A673 (cell line): ENCODE measurements around the gene ADCY5. TPM values are rescaled to one million over a fixed set of nuclear protein-coding genes. Genes with fewer than 3 reads are reported as not detected.

ENCODE experiments used
- BruUV-seq: library from RNA; stranded (reverse); fragments of 400-500 nt; replicated peaks from 2 replicates; lab custom pipeline; 2021; lab: Mats Ljungman, UMichigan
- CTCF ChIA-PET: fragments of 300-600 bp; sonication (Branson Sonifier 250); formaldehyde crosslinking; loops from one replicate; lab custom pipeline; 2022; ENCODE audit warnings: antibody characterized with exemption; lab: Charles Lee
- POLR2A ChIA-PET: fragments of 300-600 bp; sonication (Branson Sonifier 250); formaldehyde crosslinking; loops from one replicate; lab custom pipeline; 2022; ENCODE audit warnings: antibody characterized with exemption; ENCODE audit not compliant: low non-redundant PET; lab: Charles Lee
- DNase-seq: peaks from one replicate; pipeline ENCODE4 v3.0.0-alpha.2; 2015; ENCODE audit warnings: low spot score
- H3K27ac ChIP-seq: fragments of 200-600 bp; sonication (generic); 2 replicates; pipeline ENCODE4 v1.5.1; 2016; ENCODE audit warnings: mixed run types, low read depth, mild to moderate bottlenecking, mixed read lengths, antibody characterized with exemption, low read length; ENCODE audit not compliant: poor library complexity, severe bottlenecking
- H3K27me3 ChIP-seq: fragments of 200-600 bp; sonication (generic); replicated peaks from 2 replicates; pipeline ENCODE4 v1.6.1; 2017; ENCODE audit warnings: mixed run types, low read depth, mild to moderate bottlenecking, mixed read lengths, antibody characterized with exemption, low read length; ENCODE audit not compliant: insufficient read depth, poor library complexity
- H3K36me3 ChIP-seq: fragments of 200-600 bp; sonication (generic); 2 replicates; pipeline ENCODE4 v1.6.1; 2016; ENCODE audit warnings: mixed run types, mild to moderate bottlenecking, mixed read lengths, antibody characterized with exemption, low read length; ENCODE audit not compliant: insufficient read depth, poor library complexity, severe bottlenecking
- H3K4me1 ChIP-seq: fragments of 200-600 bp; sonication (generic); 2 replicates; pipeline ENCODE4 v1.6.1; 2017; ENCODE audit warnings: mixed run types, mild to moderate bottlenecking, mixed read lengths, antibody characterized with exemption, low read length; ENCODE audit not compliant: insufficient read depth, poor library complexity, severe bottlenecking
- H3K4me3 ChIP-seq: fragments of 200-600 bp; sonication (generic); 2 replicates; pipeline ENCODE4 v1.5.1; 2016; ENCODE audit warnings: low read depth, mixed run types, mild to moderate bottlenecking, mixed read lengths, low read length; ENCODE audit not compliant: poor library complexity, severe bottlenecking
- H3K9me3 ChIP-seq: fragments of 200-600 bp; sonication (generic); 2 replicates; pipeline ENCODE4 v1.6.1; 2016; ENCODE audit warnings: mixed run types, low read depth, mild to moderate bottlenecking, mixed read lengths, antibody characterized with exemption, low read length; ENCODE audit not compliant: poor library complexity, severe bottlenecking
- CTCF ChIP-seq: fragments of 300-800, 200-600 bp; sonication (generic); conservative IDR thresholded peaks from 2 replicates; pipeline ENCODE4 v1.5.1; 2017; ENCODE audit warnings: low read depth, mild to moderate bottlenecking, antibody characterized with exemption, low read length, moderate library complexity, mixed read lengths
- EZH2 ChIP-seq: fragments of 200-600 bp; sonication (generic); IDR thresholded peaks from 2 replicates; pipeline ENCODE4 v1.6.1; 2017; ENCODE audit warnings: borderline replicate concordance, low read depth, mild to moderate bottlenecking, mixed read lengths, antibody characterized with exemption, low read length; ENCODE audit not compliant: poor library complexity, severe bottlenecking
- intact Hi-C: fragments of 100-400 bp; cut with micrococcal nuclease; formaldehyde crosslinking; loops from one replicate; pipeline ENCODE4 v1.10.0; 2022; ENCODE audit not compliant: unreplicated experiment
- total RNA-seq: library from RNA; stranded (reverse); gene quantifications from 2 replicates; pipeline ENCODE4 v1.2.3, GENCODE V29; 2021

ADCY5 gene
- total RNA-seq, 1 experiment from 2014 or later = 0.21 TPM

- intact Hi-C loops = no loop called here
- BruUV-seq = no TSS peak
- Histone ChIP-seq H3K36me3 (no peaks in the 10 kb centered on the region), H3K4me3 (no peak overlapping the region), H3K27me3 (no peaks in the 10 kb centered on the region), H3K4me1 (no peaks in the 10 kb centered on the region), H3K9me3 (no peaks in the 10 kb centered on the region), H3K27ac (no peak overlapping the region)
- no peak for DNase-seq
- ChIA-PET POLR2A (no interaction called here), CTCF (no interaction called here)
- TF ChIP-seq EZH2 = no peak
- TF ChIP-seq CTCF = no peak
Observed at GRCh38 chr3:123388811-123389627, 59.9 kb downstream of the ADCY5 start.

GRCh38 chr3:123388042-123388441 is 60.8 kb downstream of the ADCY5 start:
- intact Hi-C loops = no loop called here
- no peak overlapping the region for H3K27ac ChIP-seq
- H3K4me3 ChIP-seq = no peak overlapping the region
- no peak for DNase-seq
- no peaks in the 10 kb centered on the region for H3K27me3 ChIP-seq
- no peaks in the 10 kb centered on the region for H3K36me3 ChIP-seq
- TF ChIP-seq CTCF (no peak), EZH2 (no peak)
- ChIA-PET POLR2A (no interaction called here), CTCF (no interaction called here)
- no peaks in the 10 kb centered on the region for H3K9me3 ChIP-seq
- no TSS peak for BruUV-seq
- H3K4me1 ChIP-seq = no peaks in the 10 kb centered on the region

- POLR2A ChIA-PET = no interaction called here
- Histone ChIP-seq H3K4me1 (no peaks in the 10 kb centered on the region), H3K27me3 (no peaks in the 10 kb centered on the region), H3K27ac (no peak overlapping the region), H3K4me3 (no peak overlapping the region), H3K36me3 (no peaks in the 10 kb centered on the region), H3K9me3 (no peaks in the 10 kb centered on the region)
- CTCF ChIA-PET = no interaction called here
- no TSS peak for BruUV-seq
- TF ChIP-seq CTCF (no peak), EZH2 (no peak)
- DNase-seq = no peak
- intact Hi-C loops = no loop called here
Observed at GRCh38 chr3:123387532-123387931, 61.4 kb downstream of the ADCY5 start.
